HepG2 (cell line): Measurements from ENCODE around the gene HMCN1.

Experiments used
- ATF1 ChIP-seq: IDR thresholded peaks from 2 replicates; pipeline ENCODE4 v1.6.1; 2016; ENCODE audit warnings: mild to moderate bottlenecking, control low read depth
- BCL6 ChIP-seq: IDR thresholded peaks from 2 replicates; pipeline ENCODE4 v1.6.1; 2016; ENCODE audit warnings: missing genetic modification reagents, missing compliant biosample characterization
- CEBPB ChIP-seq: IDR thresholded peaks from 2 replicates; pipeline ENCODE4 v1.6.1; 2011; ENCODE audit warnings: low read depth, low read length, improper control_type of control experiment, borderline replicate concordance
- CEBPG ChIP-seq: IDR thresholded peaks from 2 replicates; pipeline ENCODE4 v1.6.1; 2016
- EP300 ChIP-seq, 3 experiments: sonication (generic) in 1 of 3; formaldehyde crosslinking in 1 of 3; IDR thresholded peaks; 2 replicates each; pipeline versions ENCODE4 v1.5.1 to v1.6.1; 2011 to 2020; ENCODE audit warnings: low read depth in 2 of 3, low read length in 2 of 3, borderline replicate concordance in 1 of 3, improper control_type of control experiment in 1 of 3, mild to moderate bottlenecking in 1 of 3, missing genetic modification reagents in 1 of 3, moderate library complexity in 1 of 3
- RELA ChIP-seq: sonication (generic); formaldehyde crosslinking; IDR thresholded peaks from 2 replicates; pipeline ENCODE4 v1.4.0; 2020; ENCODE audit warnings: missing genetic modification reagents
- SIN3A ChIP-seq: IDR thresholded peaks from 2 replicates; pipeline ENCODE4 v1.6.1; 2011; ENCODE audit warnings: low read depth, mild to moderate bottlenecking, control low read depth, low read length, borderline replicate concordance
- SP1 ChIP-seq, 2 experiments: fragments of 450-650 bp in 1 of 2; sonication (generic) in 1 of 2; formaldehyde crosslinking in 1 of 2; IDR thresholded peaks; 2 replicates each; pipeline versions ENCODE4 v1.4.0 to v1.6.1; 2016 to 2020; ENCODE audit warnings: missing genetic modification reagents in 1 of 2
- ZNF274 ChIP-seq: sonication (generic); formaldehyde crosslinking; IDR thresholded peaks from 2 replicates; pipeline ENCODE4 v1.5.1; 2020; ENCODE audit warnings: mild to moderate bottlenecking, missing genetic modification reagents
- TF ChIP-seq, protein P1 (sequence below), 2 experiments: sonication (generic) in 1 of 2; formaldehyde crosslinking in 1 of 2; IDR thresholded peaks; 2 replicates each; pipeline versions ENCODE4 v1.4.0 to v1.6.1; 2018 to 2020; ENCODE audit warnings: missing genetic modification reagents in 2 of 2, borderline replicate concordance in 1 of 2, low read depth in 1 of 2, mild to moderate bottlenecking in 1 of 2, missing biosample characterization in 1 of 2
- TF ChIP-seq, protein P2 (sequence below): sonication (generic); formaldehyde crosslinking; IDR thresholded peaks from 2 replicates; pipeline ENCODE4 v1.5.0; 2020; ENCODE audit warnings: missing genetic modification reagents
- TF ChIP-seq, protein P3 (sequence below): sonication (generic); formaldehyde crosslinking; IDR thresholded peaks from 2 replicates; pipeline ENCODE4 v1.4.0; 2020; ENCODE audit warnings: mild to moderate bottlenecking, missing genetic modification reagents, borderline replicate concordance
- TF ChIP-seq, protein P4 (sequence below): sonication (generic); formaldehyde crosslinking; IDR thresholded peaks from 2 replicates; pipeline ENCODE4 v1.5.0; 2020; ENCODE audit warnings: mild to moderate bottlenecking, missing genetic modification reagents, moderate library complexity

DNA sequence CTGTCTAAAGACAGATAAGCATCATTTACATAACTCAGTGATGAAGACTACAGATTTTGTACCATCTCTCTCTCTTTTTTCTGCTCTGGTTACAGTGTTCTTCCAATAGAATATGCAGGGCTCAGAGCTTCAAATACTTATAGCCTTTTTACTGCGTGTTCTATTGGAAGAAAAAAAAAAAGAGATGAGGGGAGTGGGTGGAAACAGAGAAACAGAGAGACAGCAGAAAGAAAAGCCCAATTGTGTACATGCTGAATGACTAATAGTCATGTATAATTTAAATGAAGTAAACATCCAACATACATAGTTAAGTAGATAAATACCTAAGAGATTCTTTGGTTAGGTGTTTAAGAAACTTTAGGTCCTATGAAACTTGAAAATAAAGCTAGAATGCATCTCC, 151.9 kb downstream of the HMCN1 start:
- TF ChIP-seq BCL6 (CRISPR knock-in tag) (no peak), ZNF274 (no peak), ATF1 (CRISPR knock-in tag) (no peak), SIN3A (no peak), CEBPB (no peak), SP1 (IDR thresholded peaks at IDR 0.05) (no peak), SP1 (CRISPR knock-in tag; IDR thresholded peaks at IDR 0.05) (no peak), CEBPG (CRISPR knock-in tag) (no peak), RELA (CRISPR knock-in tag) (no peak), EP300 (IDR thresholded peaks at IDR 0.05; ENCODE audit: low read depth in 2 of 2, low read length in 2 of 2) (no peak), EP300 (CRISPR knock-in tag; IDR thresholded peaks at IDR 0.05; ENCODE audit: borderline replicate concordance) (no peak)
- TF ChIP-seq, protein P1, sequence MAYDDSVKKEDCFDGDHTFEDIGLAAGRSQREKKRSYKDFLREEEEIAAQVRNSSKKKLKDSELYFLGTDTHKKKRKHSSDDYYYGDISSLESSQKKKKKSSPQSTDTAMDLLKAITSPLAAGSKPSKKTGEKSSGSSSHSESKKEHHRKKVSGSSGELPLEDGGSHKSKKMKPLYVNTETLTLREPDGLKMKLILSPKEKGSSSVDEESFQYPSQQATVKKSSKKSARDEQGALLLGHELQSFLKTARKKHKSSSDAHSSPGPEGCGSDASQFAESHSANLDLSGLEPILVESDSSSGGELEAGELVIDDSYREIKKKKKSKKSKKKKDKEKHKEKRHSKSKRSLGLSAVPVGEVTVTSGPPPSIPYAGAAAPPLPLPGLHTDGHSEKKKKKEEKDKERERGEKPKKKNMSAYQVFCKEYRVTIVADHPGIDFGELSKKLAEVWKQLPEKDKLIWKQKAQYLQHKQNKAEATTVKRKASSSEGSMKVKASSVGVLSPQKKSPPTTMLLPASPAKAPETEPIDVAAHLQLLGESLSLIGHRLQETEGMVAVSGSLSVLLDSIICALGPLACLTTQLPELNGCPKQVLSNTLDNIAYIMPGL (CRISPR knock-in tag; IDR thresholded peaks at IDR 0.05; ENCODE audit: borderline replicate concordance in 1 of 2, low read depth in 1 of 2) = no peak
- TF ChIP-seq, protein P2, sequence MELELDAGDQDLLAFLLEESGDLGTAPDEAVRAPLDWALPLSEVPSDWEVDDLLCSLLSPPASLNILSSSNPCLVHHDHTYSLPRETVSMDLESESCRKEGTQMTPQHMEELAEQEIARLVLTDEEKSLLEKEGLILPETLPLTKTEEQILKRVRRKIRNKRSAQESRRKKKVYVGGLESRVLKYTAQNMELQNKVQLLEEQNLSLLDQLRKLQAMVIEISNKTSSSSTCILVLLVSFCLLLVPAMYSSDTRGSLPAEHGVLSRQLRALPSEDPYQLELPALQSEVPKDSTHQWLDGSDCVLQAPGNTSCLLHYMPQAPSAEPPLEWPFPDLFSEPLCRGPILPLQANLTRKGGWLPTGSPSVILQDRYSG (CRISPR knock-in tag) = no peak
- TF ChIP-seq, protein P3, sequence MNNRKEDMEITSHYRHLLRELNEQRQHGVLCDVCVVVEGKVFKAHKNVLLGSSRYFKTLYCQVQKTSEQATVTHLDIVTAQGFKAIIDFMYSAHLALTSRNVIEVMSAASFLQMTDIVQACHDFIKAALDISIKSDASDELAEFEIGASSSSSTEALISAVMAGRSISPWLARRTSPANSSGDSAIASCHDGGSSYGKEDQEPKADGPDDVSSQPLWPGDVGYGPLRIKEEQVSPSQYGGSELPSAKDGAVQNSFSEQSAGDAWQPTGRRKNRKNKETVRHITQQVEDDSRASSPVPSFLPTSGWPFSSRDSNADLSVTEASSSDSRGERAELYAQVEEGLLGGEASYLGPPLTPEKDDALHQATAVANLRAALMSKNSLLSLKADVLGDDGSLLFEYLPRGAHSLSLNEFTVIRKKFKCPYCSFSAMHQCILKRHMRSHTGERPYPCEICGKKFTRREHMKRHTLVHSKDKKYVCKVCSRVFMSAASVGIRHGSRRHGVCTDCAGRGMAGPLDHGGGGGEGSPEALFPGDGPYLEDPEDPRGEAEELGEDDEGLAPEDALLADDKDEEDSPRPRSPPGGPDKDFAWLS (CRISPR knock-in tag) = no peak
- TF ChIP-seq, protein P4, sequence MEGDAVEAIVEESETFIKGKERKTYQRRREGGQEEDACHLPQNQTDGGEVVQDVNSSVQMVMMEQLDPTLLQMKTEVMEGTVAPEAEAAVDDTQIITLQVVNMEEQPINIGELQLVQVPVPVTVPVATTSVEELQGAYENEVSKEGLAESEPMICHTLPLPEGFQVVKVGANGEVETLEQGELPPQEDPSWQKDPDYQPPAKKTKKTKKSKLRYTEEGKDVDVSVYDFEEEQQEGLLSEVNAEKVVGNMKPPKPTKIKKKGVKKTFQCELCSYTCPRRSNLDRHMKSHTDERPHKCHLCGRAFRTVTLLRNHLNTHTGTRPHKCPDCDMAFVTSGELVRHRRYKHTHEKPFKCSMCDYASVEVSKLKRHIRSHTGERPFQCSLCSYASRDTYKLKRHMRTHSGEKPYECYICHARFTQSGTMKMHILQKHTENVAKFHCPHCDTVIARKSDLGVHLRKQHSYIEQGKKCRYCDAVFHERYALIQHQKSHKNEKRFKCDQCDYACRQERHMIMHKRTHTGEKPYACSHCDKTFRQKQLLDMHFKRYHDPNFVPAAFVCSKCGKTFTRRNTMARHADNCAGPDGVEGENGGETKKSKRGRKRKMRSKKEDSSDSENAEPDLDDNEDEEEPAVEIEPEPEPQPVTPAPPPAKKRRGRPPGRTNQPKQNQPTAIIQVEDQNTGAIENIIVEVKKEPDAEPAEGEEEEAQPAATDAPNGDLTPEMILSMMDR (CRISPR knock-in tag) = no peak
